ENCODE data around the gene CA5A. TPM values are rescaled to one million over a fixed set of nuclear protein-coding genes. Genes with fewer than 3 reads are reported as not detected.

The CA5A gene
- total RNA-seq, 1 experiment from 2014 or later = not detected

DNA sequence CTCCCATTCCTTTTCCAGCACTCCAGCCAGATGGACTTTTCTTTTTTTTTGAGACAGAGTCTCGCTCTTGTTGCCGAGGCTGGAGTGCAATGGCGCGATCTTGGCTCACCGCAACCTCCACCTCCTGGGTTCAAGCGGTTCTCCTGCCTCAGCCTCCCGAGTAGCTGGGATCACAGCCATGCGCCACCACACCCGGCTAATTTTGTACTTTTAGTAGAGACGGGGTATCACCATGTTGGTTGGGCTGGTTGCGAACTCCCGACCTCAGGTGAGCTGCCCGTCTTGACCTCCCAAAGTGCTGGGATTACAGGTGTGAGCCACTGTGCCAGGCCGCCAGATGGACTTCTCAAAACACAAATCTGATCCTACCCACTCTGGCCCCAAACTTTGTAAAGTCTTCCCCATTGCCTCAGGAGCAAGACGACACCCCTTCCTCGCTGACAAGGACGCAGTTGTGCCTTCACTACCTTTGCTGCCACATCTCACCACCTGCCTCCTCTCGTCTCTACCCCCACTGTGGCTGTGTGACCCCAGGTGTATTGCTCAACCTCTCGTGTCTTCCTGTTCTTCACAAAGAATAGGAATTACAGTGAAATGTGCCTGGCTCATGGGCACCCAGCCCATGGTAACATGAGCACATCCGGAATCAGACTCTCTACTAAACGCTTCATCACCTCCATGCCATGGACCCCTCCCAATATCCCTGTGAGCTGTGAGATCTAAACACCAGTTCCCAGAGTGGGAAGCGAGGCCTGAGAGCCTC, 11.2 kb upstream of the CA5A start:
- no peaks in the 10 kb centered on the region for H3K9me2 ChIP-seq (ENCODE audit: insufficient read depth)
- no peak for TF ChIP-seq SIN3A (IDR thresholded peaks at IDR 0.05; ENCODE audit: low read depth)
- TF ChIP-seq ZFX (IDR thresholded peaks at IDR 0.05) = no peak
- TF ChIP-seq ELF1 (IDR thresholded peaks at IDR 0.05; ENCODE audit: borderline replicate concordance, low read depth) = no peak
- TF ChIP-seq, protein P1, sequence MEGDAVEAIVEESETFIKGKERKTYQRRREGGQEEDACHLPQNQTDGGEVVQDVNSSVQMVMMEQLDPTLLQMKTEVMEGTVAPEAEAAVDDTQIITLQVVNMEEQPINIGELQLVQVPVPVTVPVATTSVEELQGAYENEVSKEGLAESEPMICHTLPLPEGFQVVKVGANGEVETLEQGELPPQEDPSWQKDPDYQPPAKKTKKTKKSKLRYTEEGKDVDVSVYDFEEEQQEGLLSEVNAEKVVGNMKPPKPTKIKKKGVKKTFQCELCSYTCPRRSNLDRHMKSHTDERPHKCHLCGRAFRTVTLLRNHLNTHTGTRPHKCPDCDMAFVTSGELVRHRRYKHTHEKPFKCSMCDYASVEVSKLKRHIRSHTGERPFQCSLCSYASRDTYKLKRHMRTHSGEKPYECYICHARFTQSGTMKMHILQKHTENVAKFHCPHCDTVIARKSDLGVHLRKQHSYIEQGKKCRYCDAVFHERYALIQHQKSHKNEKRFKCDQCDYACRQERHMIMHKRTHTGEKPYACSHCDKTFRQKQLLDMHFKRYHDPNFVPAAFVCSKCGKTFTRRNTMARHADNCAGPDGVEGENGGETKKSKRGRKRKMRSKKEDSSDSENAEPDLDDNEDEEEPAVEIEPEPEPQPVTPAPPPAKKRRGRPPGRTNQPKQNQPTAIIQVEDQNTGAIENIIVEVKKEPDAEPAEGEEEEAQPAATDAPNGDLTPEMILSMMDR (IDR thresholded peaks at IDR 0.05 in 2 of 3, conservative IDR thresholded peaks at IDR 0.05 in 1 of 3; ENCODE audit: borderline replicate concordance in 1 of 3, insufficient read depth in 1 of 3, low read depth in 2 of 3, low read length in 2 of 3) = no peak
- no peak for TF ChIP-seq EZH2phosphoT487 (IDR thresholded peaks at IDR 0.05; ENCODE audit: borderline replicate concordance)
- TF ChIP-seq, protein P2, sequence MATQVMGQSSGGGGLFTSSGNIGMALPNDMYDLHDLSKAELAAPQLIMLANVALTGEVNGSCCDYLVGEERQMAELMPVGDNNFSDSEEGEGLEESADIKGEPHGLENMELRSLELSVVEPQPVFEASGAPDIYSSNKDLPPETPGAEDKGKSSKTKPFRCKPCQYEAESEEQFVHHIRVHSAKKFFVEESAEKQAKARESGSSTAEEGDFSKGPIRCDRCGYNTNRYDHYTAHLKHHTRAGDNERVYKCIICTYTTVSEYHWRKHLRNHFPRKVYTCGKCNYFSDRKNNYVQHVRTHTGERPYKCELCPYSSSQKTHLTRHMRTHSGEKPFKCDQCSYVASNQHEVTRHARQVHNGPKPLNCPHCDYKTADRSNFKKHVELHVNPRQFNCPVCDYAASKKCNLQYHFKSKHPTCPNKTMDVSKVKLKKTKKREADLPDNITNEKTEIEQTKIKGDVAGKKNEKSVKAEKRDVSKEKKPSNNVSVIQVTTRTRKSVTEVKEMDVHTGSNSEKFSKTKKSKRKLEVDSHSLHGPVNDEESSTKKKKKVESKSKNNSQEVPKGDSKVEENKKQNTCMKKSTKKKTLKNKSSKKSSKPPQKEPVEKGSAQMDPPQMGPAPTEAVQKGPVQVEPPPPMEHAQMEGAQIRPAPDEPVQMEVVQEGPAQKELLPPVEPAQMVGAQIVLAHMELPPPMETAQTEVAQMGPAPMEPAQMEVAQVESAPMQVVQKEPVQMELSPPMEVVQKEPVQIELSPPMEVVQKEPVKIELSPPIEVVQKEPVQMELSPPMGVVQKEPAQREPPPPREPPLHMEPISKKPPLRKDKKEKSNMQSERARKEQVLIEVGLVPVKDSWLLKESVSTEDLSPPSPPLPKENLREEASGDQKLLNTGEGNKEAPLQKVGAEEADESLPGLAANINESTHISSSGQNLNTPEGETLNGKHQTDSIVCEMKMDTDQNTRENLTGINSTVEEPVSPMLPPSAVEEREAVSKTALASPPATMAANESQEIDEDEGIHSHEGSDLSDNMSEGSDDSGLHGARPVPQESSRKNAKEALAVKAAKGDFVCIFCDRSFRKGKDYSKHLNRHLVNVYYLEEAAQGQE (IDR thresholded peaks at IDR 0.05; ENCODE audit: low read depth) = no peak
- TF ChIP-seq TCF7L2 (IDR thresholded peaks at IDR 0.05; ENCODE audit: borderline replicate concordance, extremely low read depth, insufficient read depth, insufficient read length) = no peak
- TF ChIP-seq, protein P3, sequence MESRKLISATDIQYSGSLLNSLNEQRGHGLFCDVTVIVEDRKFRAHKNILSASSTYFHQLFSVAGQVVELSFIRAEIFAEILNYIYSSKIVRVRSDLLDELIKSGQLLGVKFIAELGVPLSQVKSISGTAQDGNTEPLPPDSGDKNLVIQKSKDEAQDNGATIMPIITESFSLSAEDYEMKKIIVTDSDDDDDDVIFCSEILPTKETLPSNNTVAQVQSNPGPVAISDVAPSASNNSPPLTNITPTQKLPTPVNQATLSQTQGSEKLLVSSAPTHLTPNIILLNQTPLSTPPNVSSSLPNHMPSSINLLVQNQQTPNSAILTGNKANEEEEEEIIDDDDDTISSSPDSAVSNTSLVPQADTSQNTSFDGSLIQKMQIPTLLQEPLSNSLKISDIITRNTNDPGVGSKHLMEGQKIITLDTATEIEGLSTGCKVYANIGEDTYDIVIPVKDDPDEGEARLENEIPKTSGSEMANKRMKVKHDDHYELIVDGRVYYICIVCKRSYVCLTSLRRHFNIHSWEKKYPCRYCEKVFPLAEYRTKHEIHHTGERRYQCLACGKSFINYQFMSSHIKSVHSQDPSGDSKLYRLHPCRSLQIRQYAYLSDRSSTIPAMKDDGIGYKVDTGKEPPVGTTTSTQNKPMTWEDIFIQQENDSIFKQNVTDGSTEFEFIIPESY (IDR thresholded peaks at IDR 0.05; ENCODE audit: extremely low read depth, insufficient replicate concordance, low read length) = no peak
- TF ChIP-seq YY1 (IDR thresholded peaks at IDR 0.05; ENCODE audit: extremely low read depth, insufficient replicate concordance, low read depth, low read length) = no peak
- TF ChIP-seq ZNF274 (IDR thresholded peaks at IDR 0.05; ENCODE audit: low read depth, low read length) = no peak
- TF ChIP-seq POLR2A (IDR thresholded peaks at IDR 0.05; ENCODE audit: borderline replicate concordance, extremely low read depth, insufficient read depth, insufficient read length) = no peak
- no peak for TF ChIP-seq EGR1 (IDR thresholded peaks at IDR 0.05; ENCODE audit: low read depth)
- TF ChIP-seq CEBPB (IDR thresholded peaks at IDR 0.05; ENCODE audit: low read depth) = no peak
- TF ChIP-seq SRF (IDR thresholded peaks at IDR 0.05; ENCODE audit: low read depth) = no peak
- TF ChIP-seq JUND (IDR thresholded peaks at IDR 0.05) = no peak
- TF ChIP-seq SP1 (IDR thresholded peaks at IDR 0.05; ENCODE audit: low read depth) = no peak
- TF ChIP-seq, protein P4, sequence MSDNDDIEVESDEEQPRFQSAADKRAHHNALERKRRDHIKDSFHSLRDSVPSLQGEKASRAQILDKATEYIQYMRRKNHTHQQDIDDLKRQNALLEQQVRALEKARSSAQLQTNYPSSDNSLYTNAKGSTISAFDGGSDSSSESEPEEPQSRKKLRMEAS (IDR thresholded peaks at IDR 0.05) = no peak
- TF ChIP-seq RAD21 (IDR thresholded peaks at IDR 0.05; ENCODE audit: low read depth) = no peak
- H2AFZ ChIP-seq (ENCODE audit: low read depth, low read length, poor library complexity, severe bottlenecking) = no peak overlapping the region
- no peaks in the 10 kb centered on the region for H3K9me3 ChIP-seq (ENCODE audit: control insufficient read depth in 1 of 2, insufficient read depth in 1 of 2, low read depth in 1 of 2, low read length in 2 of 2)
- H3K4me2 ChIP-seq (ENCODE audit: low read length) = no peak overlapping the region
- no peaks in the 10 kb centered on the region for H4K20me1 ChIP-seq (ENCODE audit: insufficient read depth)
- no peak overlapping the region; the same call in 1 of the 2 replicates for H3K27ac ChIP-seq (ENCODE audit: low read depth, low read length)
- RAD21 ChIA-PET (ENCODE audit: low non-redundant PET in 1 of 2, low total read pairs in 2 of 2, uncharacterized antibody in 2 of 2, unreplicated experiment in 2 of 2) = no interaction called here
- DNase-seq (ENCODE audit: low read depth, low spot score) (no peak), ATAC-seq (no peak)
- no peaks in the 10 kb centered on the region; a peak in 1 of 4 replicates for H3K36me3 ChIP-seq (ENCODE audit: control insufficient read depth in 1 of 2, insufficient read depth in 2 of 2, low read length in 2 of 2)
- H3K27me3 ChIP-seq (ENCODE audit: insufficient read depth, low read length) = no peaks in the 10 kb centered on the region
- peaks cover 10% of the 10 kb centered on the region for H3K79me2 ChIP-seq (ENCODE audit: insufficient read depth, low read length)
- BruUV-seq (replicated peaks) = no TSS peak
- intact Hi-C loops (cut with micrococcal nuclease) = no loop called here
- CTCF ChIA-PET = no interaction called here
- H3K4me3 ChIP-seq (replicated peaks in 1 of 2; ENCODE audit: low read depth in 1 of 2, low read length in 2 of 2) = no peak overlapping the region
- H3K9ac ChIP-seq (ENCODE audit: low read length) = no peak overlapping the region
- POLR2A ChIA-PET = no interaction called here
- peaks cover 37 to 45% of the 10 kb centered on the region in 2 experiments for H3K4me1 ChIP-seq (ENCODE audit: control insufficient read depth in 1 of 2, insufficient read depth in 2 of 2, low read length in 2 of 2)
